Type B pancreatic cell (in vitro differentiated cells): ENCODE data around the gene CLTCL1. TPM values are rescaled to one million over a fixed set of nuclear protein-coding genes. Genes with fewer than 3 reads are reported as not detected.
"Not testable (repeated sequence)": the region's sequence is repeated elsewhere in the genome, so short reads cannot be mapped to it uniquely, and the experiment has no call there.

ENCODE experiments used
- DNase-seq: peaks from one replicate; pipeline ENCODE4 v3.0.0; 2021; ENCODE audit warnings: mixed read lengths; ENCODE audit not compliant: unreplicated experiment; ENCODE audit errors: extremely low spot score
- H3K27ac Mint-ChIP-seq: 2 replicates; pipeline ENCODE4 v1.8.0; 2021; ENCODE audit warnings: mild to moderate bottlenecking, mixed read lengths
- H3K27me3 Mint-ChIP-seq: 2 replicates; pipeline ENCODE4 v1.8.0; 2021; ENCODE audit warnings: mixed read lengths
- H3K36me3 Mint-ChIP-seq: 2 replicates; pipeline ENCODE4 v1.8.0; 2021; ENCODE audit warnings: mixed read lengths
- H3K4me1 Mint-ChIP-seq: one replicate; pipeline ENCODE4 v1.8.0; 2021; ENCODE audit warnings: mixed read lengths; ENCODE audit not compliant: unreplicated experiment
- H3K4me3 Mint-ChIP-seq: 2 replicates; pipeline ENCODE4 v1.8.0; 2021; ENCODE audit warnings: mild to moderate bottlenecking, mixed read lengths
- H3K9me3 Mint-ChIP-seq: 2 replicates; pipeline ENCODE4 v1.8.0; 2021; ENCODE audit warnings: mixed read lengths
- CTCF ChIP-seq: fragments of 200-600 bp; sonication (generic); conservative IDR thresholded peaks from 2 replicates; pipeline ENCODE4 v1.5.0; 2021; ENCODE audit warnings: antibody characterized with exemption, mild to moderate bottlenecking
- total RNA-seq: library from RNA; stranded (reverse); gene quantifications from 2 replicates; pipeline ENCODE4 v1.2.1, GENCODE V29; 2021; ENCODE audit warnings: low replicate concordance

CLTCL1 gene
- total RNA-seq, 1 donor from 2014 or later = 11.6 TPM

GRCh38 chr22:19319281-19319680, 27.8 kb upstream of the CLTCL1 start:
- no peaks in the 10 kb centered on the region for H3K36me3 Mint-ChIP-seq
- TF ChIP-seq CTCF = no peak
- no peak overlapping the region for H3K4me3 Mint-ChIP-seq
- peaks cover 4% of the 10 kb centered on the region for H3K9me3 Mint-ChIP-seq
- DNase-seq = no peak
- H3K4me1 Mint-ChIP-seq = no peaks in the 10 kb centered on the region
- H3K27ac Mint-ChIP-seq = no peak overlapping the region
- H3K27me3 Mint-ChIP-seq = no peaks in the 10 kb centered on the region

GRCh38 chr22:19317865-19318264, 26.3 kb upstream of the CLTCL1 start:
- Mint-ChIP-seq H3K4me1 (no peaks in the 10 kb centered on the region), H3K27me3 (no peaks in the 10 kb centered on the region), H3K4me3 (no peak overlapping the region), H3K27ac (no peak overlapping the region), H3K9me3 (peaks cover 4% of the 10 kb centered on the region), H3K36me3 (no peaks in the 10 kb centered on the region)
- no peak for TF ChIP-seq CTCF
- DNase-seq = no peak

GRCh38 chr22:19307872-19308271, 16.4 kb upstream of the CLTCL1 start:
- TF ChIP-seq CTCF = no peak
- Mint-ChIP-seq H3K9me3 (no peaks in the 10 kb centered on the region), H3K27ac (no peak overlapping the region), H3K4me3 (no peak overlapping the region), H3K36me3 (no peaks in the 10 kb centered on the region), H3K4me1 (no peaks in the 10 kb centered on the region), H3K27me3 (no peaks in the 10 kb centered on the region)
- no peak for DNase-seq

- H3K27ac Mint-ChIP-seq, H3K36me3 Mint-ChIP-seq, H3K4me3 Mint-ChIP-seq: not testable (repeated sequence)
These were observed 15.0 kb upstream of the CLTCL1 start for GRCh38 chr22:19306535-19306934.

GRCh38 chr22:19304547-19304946, 13.0 kb upstream of the CLTCL1 start:
- Mint-ChIP-seq H3K9me3 (no peaks in the 10 kb centered on the region), H3K27ac (no peak overlapping the region)
- TF ChIP-seq CTCF = no peak

More at GRCh38 chr22:19306535-19306934, 15.0 kb upstream of the CLTCL1 start:
- H3K4me1 Mint-ChIP-seq, DNase-seq, H3K27me3 Mint-ChIP-seq, H3K9me3 Mint-ChIP-seq: not testable (repeated sequence)

GRCh38 chr22:19303785-19304184, 12.3 kb upstream of the CLTCL1 start:
- DNase-seq = no peak
- no peak overlapping the region for H3K4me3 Mint-ChIP-seq
- H3K27ac Mint-ChIP-seq = no peak overlapping the region
- H3K9me3 Mint-ChIP-seq = no peaks in the 10 kb centered on the region
- H3K27me3 Mint-ChIP-seq = no peaks in the 10 kb centered on the region
- no peaks in the 10 kb centered on the region for H3K4me1 Mint-ChIP-seq
- no peaks in the 10 kb centered on the region for H3K36me3 Mint-ChIP-seq
- no peak for TF ChIP-seq CTCF

More at GRCh38 chr22:19304547-19304946, 13.0 kb upstream of the CLTCL1 start:
- Mint-ChIP-seq H3K36me3 (no peaks in the 10 kb centered on the region), H3K27me3 (no peaks in the 10 kb centered on the region), H3K4me3 (no peak overlapping the region), H3K4me1 (no peaks in the 10 kb centered on the region)
- DNase-seq = no peak
